HG02623 (cell line): ENCODE data around the gene RBM10.

Experiments
- ATAC-seq: cut with Tn5 transposase; IDR thresholded peaks from one replicate; pipeline ENCODE4 v1.9.1; 2021; ENCODE audit warnings: moderate library complexity; ENCODE audit not compliant: unreplicated experiment

The RBM10 gene

GRCh38 chrX:47194194-47194787, 49.3 kb downstream of the RBM10 start:
- no peak for ATAC-seq

- ATAC-seq = no peak
Observed at GRCh38 chrX:47196098-47196497, 51.1 kb downstream of the RBM10 start.

GRCh38 chrX:47197526-47197925, 52.5 kb downstream of the RBM10 start:
- no peak for ATAC-seq

- ATAC-seq = no peak
Observed at GRCh38 chrX:47198026-47198686, 53.1 kb downstream of the RBM10 start.

- no peak for ATAC-seq
Observed at GRCh38 chrX:47198687-47199080, 53.7 kb downstream of the RBM10 start.

GRCh38 chrX:47199286-47199685, 54.3 kb downstream of the RBM10 start:
- no peak for ATAC-seq

GRCh38 chrX:47200385-47201150, 55.5 kb downstream of the RBM10 start:
- ATAC-seq = no peak

GRCh38 chrX:47201345-47201944, 56.4 kb downstream of the RBM10 start:
- ATAC-seq = no peak

- ATAC-seq = no peak
Observed at GRCh38 chrX:47202316-47202715, 57.3 kb downstream of the RBM10 start.

- ATAC-seq = no peak
Observed at GRCh38 chrX:47202877-47203276, 57.9 kb downstream of the RBM10 start.

GRCh38 chrX:47204970-47205369, 59.9 kb downstream of the RBM10 start:
- no peak for ATAC-seq

GRCh38 chrX:47206316-47206715, 61.3 kb downstream of the RBM10 start:
- ATAC-seq = no peak

GRCh38 chrX:47208108-47208507, 63.1 kb downstream of the RBM10 start:
- ATAC-seq = no peak

- ATAC-seq = no peak
Observed at GRCh38 chrX:47209508-47210238, 64.7 kb downstream of the RBM10 start.

GRCh38 chrX:47210661-47211425, 65.8 kb downstream of the RBM10 start:
- no peak for ATAC-seq

- no peak for ATAC-seq
Observed at GRCh38 chrX:47212381-47213293, 67.6 kb downstream of the RBM10 start.

- ATAC-seq = no peak
Observed at GRCh38 chrX:47214435-47215077, 69.5 kb downstream of the RBM10 start.

- no peak for ATAC-seq
Observed at GRCh38 chrX:47215291-47215900, 70.4 kb downstream of the RBM10 start.
